HCEC 1CT (cell line): Measurements from ENCODE around the gene NCS1.

Experiments
- DNase-seq: peaks from one replicate; pipeline ENCODE4 v3.0.0-alpha.2; 2017

NCS1 gene

DNA sequence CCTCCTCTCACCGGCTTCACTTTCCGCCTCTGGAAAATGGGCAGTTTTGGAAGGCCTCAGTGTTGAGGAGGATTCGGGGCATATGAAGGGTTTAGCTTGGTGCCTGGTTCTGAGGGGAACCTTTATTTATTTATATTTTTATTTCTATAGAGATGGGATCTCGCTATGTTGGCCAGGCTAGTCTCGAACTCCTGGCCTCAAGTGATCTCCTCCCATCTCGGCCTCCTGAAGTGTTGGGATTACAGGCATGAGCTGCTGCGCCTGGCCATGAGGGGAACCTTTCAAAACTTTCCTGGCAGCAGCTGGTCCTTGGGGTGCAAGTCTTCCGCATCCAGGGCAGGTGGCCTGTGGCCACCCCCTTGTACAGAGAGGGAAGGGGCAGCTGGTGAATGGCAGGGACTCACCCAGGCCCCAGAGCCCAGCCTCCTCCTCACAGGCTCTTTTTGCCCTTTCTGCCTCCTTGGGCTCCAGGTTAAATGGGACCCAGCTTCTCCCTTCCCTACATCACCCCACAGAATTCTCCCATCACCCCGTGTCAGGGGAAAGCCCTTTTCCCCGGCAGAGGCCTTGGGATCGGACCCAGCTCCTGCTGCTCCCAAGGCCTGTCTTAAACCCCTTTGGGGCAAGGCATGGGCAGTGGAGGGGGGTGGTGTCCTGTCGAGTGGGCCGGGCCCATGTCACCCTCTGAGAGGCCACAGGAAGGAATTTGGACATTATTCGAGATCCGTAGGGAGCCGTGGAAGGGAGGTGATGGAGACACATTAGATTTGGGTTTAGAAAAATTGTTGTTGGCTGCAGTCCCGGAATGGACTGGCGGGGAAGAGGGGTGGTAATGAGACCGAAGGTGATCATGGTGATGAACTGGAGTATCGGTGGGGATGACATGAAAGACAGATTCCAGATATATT lies 5.9 kb downstream of the NCS1 start:
- no peak for DNase-seq

GRCh38 chr9:130179331-130179907 lies 7.2 kb downstream of the NCS1 start:
- DNase-seq: no peak

GRCh38 chr9:130180516-130180915 lies 8.3 kb downstream of the NCS1 start:
- DNase-seq: no peak

DNA sequence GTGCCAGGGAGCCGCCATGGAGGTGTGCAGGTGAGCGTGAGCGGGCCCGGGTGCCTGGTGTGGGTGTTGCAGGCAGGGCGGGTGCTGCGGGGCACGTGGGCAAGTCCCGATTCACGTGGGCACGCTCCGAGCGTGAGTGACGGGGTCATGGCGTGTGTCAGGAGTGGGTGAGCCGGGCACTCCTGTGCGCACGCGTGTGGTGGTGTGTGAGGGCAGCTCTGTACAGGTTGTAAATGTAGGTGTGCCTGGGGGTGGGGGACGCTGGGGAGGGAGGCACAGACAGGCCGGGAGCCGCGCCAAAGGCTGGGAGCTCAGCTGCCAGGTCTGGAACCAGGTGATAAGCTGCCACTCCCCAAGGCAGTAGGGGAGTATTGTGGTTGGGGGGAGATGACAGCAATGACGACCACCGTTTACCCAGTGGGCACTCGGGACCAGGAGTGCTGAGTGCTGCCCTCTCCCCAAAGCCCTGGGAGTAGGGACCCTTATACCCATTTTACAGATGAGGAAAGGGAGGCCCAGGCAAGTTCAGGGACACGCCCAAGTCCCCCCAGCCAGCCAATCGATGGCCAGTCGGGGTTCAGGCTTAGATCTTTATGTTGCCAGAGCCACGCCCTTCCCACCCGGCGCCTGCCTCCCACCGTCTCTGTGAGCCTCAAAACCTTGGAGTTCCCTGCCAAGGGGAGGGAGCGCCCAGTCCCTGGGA lies 9.6 kb downstream of the NCS1 start:
- no peak for DNase-seq

DNA sequence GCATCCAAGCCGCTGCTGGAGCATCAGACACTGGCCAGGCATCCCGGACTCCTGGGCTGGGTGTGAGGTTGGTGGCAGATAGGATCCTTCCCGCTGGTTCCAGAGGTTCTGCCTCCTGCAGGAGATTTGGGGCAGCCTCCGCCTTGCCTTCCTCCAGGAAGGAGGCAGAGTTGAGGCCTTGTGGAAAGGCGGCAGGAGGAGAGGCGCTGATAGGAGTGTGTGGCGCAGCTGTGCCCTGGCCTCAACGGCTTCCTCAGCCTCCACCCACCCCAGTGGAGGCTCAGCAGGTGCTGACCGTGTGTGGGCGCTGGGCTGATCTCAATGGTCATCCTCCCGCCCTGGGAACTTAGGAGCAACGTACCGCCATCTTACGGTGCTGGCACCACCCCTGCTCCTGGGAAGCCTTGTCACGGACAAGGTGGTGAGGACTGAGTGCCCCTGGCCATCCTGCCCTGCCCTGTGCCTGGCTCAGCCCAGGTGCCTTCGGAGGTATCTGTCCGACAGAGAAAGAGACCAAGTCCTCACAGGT lies 10.2 kb downstream of the NCS1 start:
- DNase-seq: no peak

GRCh38 chr9:130183133-130183762 lies 11.0 kb downstream of the NCS1 start:
- peak; percentile 53 for DNase-seq

DNA sequence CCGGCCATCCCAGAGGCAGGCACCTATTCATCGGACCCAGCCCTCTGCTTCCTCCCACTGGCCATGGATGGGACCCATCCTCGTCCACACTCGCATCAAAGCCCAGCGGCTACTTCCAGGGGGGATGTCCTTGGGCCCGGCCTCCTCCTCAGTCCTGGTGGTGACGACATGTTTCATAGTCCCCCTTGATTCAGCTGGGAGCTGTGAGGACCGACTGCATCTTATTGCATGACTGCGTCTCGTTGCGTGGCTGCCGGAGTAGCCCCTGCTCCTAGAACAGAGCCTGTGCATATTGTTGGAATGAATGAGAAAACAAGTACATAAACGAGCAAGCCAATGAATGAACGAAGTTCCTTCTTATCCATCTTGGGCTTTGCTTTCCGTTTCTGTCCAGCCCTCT lies 12.8 kb downstream of the NCS1 start:
- no peak for DNase-seq

DNA sequence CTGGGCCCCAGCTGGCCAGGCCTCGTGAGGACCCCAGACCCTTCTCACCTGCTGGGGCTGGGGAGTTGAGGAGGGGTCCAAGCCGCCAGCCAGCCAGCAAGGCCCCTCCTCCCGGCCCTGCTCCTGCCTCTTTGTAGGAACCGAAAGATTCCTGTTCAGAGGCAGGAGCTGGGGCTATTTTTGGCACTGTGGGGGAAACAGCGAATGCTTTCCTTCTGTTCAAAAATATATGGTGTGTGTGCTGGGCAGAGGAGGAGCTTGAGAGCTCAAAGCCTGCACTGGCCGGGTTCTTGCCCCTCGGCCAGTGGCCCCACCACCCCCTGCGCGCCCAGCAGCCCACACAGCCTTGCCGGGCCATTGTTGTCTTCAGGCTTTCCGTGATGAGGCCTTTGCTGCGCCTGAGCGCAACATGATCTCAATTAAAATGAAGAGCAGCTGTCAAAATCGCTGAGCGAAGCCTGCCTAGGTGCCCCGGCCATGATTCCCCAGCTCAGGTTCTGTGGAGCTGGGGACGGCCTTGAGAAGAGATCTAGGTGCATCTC lies 13.4 kb downstream of the NCS1 start:
- DNase-seq: no peak

GRCh38 chr9:130186051-130186450 lies 13.8 kb downstream of the NCS1 start:
- DNase-seq: no peak

- peak; percentile 39 for DNase-seq
These were observed 14.8 kb downstream of the NCS1 start for GRCh38 chr9:130186839-130187522.

- DNase-seq: no peak
These were observed 15.3 kb downstream of the NCS1 start for GRCh38 chr9:130187523-130187846.

- DNase-seq: no peak
These were observed 16.8 kb downstream of the NCS1 start for GRCh38 chr9:130188860-130189481.

DNA sequence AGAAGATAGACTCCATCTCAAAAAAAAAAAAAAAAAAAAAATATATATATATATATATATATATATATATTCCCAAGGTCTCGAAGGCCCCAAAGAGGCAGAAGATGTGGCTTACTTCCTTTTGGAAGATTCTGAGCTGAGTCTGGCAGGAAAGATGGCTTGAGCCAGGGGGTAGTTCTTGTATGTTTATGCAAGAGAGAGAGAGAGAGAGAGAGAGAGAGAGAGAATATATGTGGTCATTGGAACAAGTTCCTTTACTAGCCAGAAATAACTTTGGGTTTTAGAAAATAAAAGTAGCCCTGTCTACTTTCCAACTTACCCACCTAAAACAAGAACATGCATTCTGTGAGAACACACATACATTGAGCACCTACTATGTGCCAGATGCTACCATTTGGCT lies 17.6 kb downstream of the NCS1 start:
- DNase-seq: peak; percentile 10

GRCh38 chr9:130191068-130191748 lies 19.0 kb downstream of the NCS1 start:
- DNase-seq: no peak

GRCh38 chr9:130191749-130192120 lies 19.5 kb downstream of the NCS1 start:
- no peak for DNase-seq

DNA sequence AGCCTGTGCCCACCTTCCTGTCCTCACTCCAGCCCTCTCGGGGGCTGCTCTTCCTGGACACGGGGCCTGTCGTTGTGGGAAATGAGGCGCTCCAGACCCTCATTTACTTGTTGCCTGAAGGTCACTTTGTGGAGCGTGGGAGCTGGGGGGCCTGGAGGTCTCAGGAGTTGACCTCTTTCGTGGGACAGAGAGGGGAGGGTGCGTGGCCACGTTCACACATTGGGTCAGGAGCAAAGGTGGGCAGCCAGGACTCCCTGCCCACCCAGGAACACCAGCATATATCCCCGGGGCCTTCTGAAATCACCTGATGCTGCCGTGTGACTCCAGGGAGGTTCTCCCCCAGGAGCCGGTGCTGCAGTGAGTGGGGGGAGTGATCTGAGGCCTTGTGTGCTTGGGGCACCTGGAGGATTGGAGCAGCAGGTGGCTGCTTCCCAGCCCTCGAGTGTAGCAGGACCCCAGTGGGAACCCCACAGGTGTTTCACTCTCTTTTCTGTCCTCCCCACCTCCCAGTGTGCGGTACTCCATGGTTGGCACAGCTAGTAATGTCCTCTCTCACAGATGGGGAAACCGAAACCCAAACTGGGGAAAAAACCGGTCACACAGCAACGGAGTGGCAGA lies 20.3 kb downstream of the NCS1 start:
- no peak for DNase-seq

GRCh38 chr9:130193103-130193502 lies 20.9 kb downstream of the NCS1 start:
- DNase-seq: no peak

GRCh38 chr9:130193531-130194377 lies 21.6 kb downstream of the NCS1 start:
- no peak for DNase-seq

- DNase-seq: no peak
These were observed 22.3 kb downstream of the NCS1 start for GRCh38 chr9:130194378-130194932.

- no peak for DNase-seq
These were observed 23.4 kb downstream of the NCS1 start for GRCh38 chr9:130195638-130196037.
